T-helper 22 cell (primary cell): ENCODE results near the gene PKLR.
"Not testable (repeated sequence)": the region's sequence is repeated elsewhere in the genome, so short reads cannot be mapped to it uniquely, and the experiment has no call there.

Source experiments
- DNase-seq: peaks from one replicate; pipeline ENCODE4 v3.0.0-alpha.2; 2020; ENCODE audit warnings: low read depth

Gene PKLR

DNA sequence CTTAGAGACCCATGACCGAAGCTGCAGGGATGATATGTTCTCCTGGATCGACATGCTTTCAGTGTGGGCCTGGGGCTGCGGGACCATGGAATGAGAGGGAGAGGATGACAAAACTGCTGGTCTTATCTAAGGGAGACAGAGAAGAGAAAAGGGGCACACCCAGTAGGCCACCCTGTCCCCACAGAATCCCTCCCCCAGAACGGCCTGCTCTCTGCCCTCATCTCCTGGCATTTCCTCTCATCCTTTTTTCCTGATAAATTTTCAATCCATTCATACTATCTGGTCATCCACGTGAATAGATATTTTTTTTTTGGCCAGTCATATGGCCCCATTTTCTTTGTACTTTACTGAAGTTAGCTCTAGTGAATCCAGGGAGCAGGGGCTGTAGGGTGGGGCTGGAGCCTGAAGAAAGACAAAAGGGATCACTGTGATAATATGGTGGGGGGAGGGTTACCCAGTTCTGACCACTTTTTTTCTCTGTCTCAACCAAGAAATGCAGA, at the start of gene PKLR:
Gene PKLR, minus strand, starts transcription at position 97 of the 500 bp plus-strand sequence. Its CDS starts 43 bp downstream, at position 54.
- DNase-seq: no peak

DNA sequence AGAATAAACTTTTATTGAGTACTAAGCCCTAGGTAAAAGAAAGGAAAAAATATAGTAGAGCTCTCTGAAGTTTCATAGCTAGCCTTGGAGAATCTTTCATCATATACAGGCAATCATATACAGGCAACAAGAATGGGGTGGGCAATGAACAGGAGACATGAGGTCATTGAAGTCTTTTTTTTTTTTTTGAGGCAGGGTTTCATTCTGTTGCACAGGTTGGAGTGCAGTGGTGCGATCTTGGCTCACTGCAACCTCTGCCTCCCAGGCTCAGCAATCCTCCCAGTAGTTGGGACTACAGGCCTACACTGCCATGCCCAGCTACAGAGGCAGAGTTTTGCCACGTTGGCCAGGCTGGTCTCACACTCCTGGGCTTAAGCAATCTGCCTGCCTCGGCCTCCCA, 41.6 kb upstream of the PKLR start:
- DNase-seq: no peak

DNA sequence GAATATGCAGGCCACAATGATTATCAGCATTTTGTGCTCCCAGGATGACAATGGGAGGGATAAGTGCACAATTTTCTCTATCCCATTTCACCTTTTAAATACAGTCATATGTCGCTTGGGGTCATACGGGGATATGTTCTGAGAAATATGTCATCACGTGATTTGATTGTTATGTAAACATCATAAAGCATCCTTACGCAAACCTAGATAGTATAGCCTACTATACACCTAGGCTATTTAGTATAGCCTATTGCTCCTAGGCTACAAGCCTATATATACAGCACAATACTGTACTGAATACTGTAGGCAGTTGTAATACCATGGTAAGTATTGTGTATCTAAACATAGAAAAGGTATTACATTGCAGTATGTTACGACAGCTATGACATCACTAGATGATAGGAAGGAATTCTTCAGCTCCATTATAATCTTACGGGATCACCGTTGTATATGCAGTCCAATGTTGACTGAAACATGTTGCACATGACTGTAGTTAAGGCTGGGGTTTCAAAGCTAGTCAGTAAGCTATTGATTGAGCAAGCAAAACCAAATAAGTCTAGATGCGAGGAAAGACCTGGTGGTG, 38.4 kb upstream of the PKLR start:
- no peak for DNase-seq

DNA sequence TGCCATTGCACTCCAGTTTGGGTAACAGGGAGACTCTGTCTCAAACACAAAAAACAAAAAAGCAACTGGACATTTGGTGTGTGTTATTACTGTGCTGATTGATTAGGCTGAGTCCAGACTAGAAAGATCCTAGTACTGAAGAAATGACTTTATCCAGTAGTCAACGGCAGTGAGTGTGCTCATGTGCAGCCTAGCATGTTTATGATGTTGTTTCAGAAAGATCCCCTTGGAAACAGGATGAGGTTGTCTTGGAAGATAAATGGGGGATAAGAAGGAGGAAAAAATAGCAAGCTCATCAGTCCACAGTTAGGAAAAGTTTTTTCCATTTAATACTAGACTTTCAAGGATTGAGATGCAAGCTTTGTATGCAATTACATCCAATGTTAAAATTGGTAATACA, 33.7 kb upstream of the PKLR start:
- no peak for DNase-seq

DNA sequence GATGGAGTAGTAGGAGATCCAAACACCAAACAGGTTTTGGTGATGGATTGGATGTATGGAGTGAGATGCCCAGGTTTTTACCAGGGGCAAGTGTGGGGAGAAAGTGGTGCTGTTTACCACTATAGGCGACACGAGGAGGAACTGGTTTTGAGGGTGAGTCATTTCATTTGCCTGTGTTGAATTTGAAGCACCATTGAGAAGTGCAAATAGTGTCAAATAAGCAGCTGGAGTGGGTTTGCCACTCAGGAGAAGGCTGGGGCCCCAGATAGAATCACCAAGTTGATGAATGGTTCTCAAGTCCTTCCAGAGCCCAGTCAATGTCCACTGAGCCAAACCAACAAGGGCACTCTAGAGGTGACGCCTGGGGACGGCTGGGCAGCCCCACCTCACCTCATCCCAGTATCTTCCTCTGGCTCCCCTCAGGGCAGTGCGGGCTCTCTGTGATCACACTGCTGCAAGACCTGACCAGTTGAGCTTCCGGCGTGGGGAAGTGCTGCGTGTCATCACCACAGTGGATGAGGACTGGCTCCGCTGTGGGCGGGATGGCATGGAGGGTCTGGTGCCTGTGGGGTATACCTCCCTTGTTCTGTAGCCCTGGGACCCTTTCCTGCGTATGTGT, 28.9 kb upstream of the PKLR start:
- no peak for DNase-seq

DNA sequence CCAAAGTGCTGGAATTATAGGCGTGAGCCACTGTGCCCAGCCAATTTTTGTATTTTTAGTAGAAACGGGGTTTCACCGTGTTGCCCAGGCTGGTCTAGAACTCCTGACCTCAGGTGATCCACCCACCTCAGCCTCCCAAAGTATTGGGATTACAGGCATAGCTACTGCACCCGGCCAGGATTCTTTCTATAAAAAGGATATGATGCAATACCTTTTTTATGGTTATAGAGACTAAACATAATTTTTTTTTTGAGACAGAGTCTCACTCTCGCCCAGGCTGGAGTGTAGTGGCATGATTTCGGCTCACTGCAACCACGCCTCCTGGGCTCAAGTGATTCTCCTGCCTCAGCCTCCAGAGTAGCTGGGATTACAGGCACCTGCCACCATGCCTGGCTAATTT, 27.6 kb upstream of the PKLR start:
- not testable (repeated sequence) for DNase-seq

DNA sequence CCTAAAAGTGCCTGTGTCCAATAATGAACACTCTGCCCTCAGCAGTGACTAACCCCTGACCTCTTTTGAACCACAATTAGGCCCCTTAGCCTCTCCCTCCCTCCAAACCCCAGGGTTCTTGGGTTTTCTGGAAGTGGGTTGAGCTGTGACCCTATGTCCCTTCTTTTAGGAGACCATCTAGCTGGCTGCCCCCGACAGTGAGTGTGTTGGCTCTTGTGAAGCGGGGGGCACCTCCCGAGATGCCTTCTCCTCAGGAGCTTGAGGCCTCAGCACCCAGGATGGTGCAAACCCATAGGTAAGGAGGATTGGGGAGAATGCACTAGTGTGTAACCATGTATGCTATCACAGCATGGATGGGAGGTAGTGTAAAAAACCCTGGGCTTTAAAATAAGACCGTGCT, 26.7 kb upstream of the PKLR start:
- no peak for DNase-seq

DNA sequence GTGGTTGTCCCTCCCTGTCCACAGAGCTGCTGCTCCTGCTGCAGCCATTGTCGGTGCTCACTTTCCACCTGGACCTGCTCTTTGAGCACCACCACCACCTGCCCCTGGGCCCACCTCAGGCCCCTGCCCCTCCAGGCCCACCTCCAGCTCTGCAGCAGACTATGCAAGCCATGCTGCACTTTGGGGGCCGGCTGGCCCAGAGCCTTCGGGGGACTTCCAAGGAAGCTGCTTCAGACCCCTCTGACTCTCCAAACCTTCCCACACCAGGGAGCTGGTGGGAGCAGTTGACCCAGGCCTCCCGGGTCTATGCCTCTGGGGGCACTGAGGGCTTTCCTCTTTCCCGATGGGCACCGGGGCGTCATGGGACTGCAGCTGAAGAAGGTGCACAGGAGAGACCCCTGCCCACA, 25.4 kb upstream of the PKLR start:
- no peak for DNase-seq

DNA sequence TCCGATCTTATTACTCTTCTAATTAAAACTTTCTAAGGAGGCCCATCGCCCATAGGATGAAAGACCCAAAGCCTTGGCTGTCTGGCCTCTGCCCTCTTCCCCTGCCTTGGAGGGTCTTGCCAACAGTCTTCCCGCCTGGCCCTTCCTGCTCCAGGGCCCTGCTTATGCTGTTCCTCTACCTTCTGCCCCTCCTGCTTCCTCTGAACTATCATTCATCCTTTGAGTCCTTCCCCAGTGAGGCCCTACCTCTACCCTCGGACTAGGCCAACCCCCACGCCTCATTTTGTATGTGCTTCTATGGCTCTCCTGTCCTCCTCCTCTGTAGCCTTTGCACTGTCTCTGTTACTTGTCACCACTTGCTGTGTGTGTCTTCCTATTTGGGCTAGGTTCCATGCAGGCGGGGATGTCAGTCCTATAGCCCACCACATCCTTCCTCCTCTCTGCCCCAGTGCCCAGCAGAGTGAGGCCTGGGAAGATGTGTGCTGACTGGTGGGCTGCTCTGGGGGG, 24.8 kb upstream of the PKLR start:
- DNase-seq: no peak

DNA sequence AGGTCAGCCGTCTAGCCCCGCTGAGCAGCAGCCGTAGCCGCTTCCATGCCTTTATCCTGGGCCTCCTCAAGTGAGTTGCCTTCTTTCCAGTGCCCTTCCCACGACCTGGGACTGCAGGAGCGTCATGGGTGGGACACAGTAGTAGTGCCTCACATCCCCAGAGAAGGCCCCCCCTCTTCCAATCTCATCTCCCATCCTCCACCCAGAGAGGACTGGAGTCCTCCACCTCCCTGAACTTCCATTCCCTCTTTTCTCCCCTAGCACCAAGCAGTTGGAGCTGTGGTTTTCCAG, 24.3 kb upstream of the PKLR start:
- DNase-seq: no peak

DNA sequence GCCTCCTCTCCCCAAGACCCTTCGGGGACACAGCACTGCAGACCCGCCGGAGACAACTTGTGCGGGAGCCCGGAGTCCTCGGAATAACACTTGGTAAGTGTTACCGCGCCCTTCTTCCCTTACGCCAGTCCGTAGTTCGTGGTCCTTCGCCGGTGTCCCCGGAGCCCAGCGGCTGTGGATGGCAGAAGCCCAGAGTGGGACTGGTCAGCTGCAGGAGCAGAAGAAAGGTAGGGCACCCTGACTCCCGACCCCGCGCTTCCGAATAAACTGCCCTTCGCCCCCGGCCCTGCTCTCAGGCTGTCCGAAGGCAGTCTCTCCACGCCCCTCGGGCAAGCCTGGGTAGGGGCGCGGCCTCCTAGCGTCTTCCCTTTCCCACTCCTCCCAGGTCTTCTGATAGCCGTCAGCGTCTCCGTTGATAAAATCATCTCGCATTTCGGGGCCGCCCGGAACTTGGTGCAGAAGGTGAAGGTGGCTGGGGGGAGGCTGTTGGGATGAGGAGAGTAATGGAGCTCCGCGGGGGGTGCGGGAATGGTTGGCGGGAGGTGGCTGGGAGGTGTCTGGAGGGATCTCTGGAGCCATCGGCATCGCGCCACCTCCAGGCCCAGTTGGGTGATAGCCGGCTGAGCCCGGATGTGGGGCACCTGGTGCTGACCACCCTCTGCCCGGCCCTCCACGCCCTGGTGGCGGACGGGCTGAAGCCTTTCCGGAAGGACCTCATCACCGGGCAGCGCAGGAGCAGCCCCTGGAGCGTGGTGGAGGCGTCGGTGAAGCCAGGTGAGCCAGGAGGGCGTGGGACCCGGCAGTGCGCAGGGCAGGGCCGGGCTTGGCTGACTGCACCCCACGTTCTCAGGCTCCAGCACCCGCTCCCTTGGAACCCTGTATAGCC, 23.7 kb upstream of the PKLR start:
- no peak for DNase-seq

DNA sequence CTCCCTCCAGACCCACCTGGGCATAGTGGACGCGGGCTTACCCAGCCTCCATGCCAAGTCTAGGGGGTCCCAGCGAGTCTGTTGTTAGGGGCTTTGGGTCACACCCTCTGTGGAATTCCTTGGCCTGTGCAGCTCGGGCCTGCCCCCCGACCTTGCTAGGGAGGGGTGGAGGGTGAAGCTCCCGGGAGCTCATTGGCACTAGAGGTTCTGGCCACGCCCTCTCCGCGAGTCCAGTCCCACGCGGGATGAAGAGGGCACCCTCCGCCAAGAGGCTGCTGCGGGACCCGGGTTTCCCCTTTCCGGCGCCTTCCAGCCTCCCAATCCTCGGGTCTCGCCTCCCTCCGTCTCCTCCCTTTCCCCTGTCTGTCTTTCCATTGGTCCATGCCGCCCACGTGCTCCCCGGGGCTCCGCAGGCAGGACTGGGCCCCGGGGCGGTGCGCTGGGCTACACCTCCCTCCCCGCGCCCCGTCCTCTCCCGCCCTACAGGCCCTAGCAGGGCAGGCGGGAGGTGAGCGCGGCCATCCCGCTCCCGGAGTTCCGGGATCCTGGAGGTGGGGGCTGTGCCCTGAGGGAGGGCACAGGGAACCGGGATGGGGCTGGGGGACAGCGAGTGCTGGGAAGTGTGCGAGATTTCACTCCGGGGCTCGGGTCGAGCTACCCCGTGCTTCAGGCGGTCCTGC, 22.9 kb upstream of the PKLR start:
- peak; percentile 90 for DNase-seq

DNA sequence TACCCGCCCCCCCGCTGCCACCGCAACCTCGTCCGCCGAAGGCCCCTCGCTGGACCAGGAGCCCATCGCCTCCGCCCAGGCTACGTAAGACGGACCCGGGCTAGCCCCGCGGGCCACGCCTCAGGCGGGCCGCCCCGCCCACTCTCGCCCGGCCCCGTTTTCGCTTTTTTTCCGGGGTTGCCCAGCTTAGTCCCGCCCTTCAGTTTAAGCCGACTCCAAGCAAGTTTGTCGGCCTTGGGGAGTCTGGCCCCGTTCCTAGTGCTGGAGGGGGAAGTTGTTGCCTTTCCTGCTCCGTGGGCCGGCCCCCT, 22.4 kb upstream of the PKLR start:
- peak; percentile 69 for DNase-seq

DNA sequence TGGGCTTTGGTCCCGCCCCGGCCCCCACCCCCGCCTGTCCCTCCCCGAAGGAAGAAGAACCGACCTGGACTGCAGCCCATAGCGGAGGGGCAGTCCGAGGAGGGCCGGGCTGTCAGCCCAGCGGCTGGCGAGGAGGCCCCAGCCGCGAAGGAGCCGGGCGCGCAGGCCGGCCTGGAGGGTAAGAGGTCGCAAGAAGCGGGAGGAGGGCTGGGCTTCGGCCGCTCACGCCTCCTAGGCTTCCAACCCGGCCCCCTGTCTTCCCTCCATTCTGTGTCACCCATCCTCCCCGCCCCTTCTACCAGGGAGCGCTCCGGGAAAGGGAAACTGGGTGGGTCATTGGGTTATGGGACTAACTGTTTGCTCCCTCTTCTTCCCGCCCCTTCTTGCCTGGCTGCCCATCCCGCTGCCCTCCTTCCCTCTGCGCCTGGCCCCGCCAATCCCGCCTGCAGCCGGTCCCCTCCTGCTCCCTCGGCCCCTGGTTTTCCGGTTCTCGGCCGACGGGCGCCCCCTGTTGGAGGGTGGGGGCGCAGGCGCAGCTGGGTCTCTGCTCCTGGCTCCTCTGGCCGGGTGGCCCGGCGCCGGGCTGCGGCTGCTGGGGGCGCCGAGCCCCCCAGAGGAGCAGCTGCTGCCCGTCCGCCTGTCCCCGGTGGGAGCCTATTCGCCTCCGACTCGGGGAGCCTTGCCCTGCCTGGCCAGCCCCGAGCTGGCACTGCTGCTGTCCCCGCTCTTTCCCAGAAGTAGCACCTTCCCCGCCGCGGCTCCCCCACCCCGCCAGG, 21.9 kb upstream of the PKLR start:
- peak; percentile 60 for DNase-seq

DNA sequence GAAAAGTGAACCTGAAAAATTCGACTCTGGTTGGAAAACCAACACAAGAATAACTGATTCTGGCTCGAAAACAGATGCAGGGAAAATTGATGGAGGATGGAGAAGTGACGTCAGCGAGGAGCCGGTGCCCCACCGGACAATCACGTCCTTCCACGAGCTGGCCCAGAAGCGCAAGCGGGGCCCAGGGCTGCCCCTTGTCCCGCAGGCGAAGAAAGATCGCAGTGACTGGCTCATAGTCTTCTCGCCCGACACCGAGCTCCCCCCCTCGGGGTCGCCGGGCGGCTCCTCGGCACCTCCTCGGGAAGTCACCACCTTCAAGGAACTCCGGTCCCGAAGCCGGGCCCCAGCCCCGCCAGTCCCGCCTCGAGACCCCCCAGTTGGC, 21.3 kb upstream of the PKLR start:
- no peak for DNase-seq

DNA sequence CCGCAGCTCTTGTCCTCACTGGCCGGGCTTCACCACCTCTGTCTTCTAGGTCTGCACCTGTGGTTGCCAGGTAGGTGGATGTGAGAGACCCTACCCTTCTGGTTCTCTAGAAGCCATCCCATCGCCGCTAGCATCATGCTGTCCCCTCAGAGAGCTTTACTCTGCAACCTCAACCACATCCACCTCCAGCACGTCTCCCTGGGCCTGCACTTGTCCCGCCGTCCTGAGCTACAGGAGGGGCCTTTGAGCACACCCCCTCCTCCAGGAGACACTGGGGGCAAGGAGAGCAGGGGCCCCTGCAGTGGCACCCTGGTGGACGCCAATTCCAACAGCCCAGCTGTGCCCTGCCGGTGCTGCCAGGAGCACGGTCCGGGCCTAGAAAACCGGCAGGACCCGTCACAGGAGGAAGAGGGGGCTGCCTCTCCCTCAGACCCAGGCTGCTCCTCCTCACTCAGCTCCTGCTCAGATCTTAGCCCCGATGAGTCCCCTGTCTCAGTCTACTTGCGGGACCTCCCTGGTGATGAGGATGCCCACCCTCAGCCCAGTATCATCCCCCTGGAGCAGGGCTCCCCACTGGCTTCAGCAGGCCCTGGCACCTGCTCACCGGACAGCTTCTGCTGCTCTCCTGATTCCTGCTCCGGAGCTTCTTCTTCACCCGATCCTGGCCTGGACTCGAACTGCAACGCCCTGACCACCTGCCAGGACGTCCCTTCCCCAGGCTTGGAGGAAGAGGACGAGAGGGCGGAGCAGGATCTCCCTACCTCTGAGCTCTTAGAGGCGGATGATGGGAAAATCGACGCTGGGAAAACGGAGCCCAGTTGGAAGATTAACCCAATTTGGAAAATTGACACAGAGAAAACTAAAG, 20.6 kb upstream of the PKLR start:
- DNase-seq: no peak

DNA sequence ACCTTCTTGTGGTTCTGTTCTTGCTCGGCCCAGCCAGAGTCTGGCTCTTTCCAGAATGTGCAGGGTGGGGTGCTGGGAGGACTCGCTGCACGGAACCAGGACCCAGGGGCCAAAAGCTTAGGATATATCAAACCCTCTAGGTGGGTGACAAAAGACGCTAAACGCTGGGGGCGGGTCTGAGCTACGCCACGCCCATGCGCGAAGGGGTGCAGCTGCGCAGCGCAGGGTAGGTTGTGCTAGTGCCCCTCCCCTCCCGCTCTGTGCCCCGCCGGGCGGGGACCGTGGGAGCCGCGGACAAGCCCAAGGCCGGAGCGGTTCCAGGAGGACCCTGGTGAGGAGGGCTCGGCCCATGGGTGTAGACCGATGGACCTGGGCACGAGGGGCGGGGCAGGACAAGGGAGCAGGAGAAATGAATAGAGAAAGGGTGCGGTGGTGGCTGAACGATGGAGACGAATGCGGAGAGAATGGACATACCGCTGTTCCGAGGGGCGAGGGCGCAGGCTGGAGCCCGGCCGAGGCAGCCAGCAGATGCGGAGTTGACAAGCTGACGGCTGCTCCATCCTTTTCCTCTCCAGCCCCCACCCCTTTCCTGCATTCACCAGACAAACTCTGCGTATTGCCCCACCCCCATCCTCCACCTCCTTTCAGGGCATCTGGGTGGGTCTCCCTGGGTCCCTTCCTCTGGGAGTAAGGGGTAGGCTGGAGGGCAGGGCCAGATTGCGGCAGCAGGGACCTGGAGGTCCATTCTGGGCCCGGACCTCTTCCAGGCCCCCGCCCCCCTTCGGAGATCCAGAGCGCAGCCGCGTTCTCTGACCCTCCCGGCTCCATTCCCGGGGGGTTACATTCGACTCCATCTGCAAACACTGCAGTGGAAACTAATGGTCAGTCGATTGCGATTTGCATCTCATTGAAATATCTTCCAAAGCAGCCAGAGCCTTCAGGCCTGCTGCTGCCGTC, 19.7 kb upstream of the PKLR start, which contains the start of gene RUSC1:
Gene RUSC1, plus strand, starts transcription at position 234 of the 957 bp plus-strand sequence. CDS start 880 bp downstream, outside the sequence.
- DNase-seq: peak; percentile 56

DNA sequence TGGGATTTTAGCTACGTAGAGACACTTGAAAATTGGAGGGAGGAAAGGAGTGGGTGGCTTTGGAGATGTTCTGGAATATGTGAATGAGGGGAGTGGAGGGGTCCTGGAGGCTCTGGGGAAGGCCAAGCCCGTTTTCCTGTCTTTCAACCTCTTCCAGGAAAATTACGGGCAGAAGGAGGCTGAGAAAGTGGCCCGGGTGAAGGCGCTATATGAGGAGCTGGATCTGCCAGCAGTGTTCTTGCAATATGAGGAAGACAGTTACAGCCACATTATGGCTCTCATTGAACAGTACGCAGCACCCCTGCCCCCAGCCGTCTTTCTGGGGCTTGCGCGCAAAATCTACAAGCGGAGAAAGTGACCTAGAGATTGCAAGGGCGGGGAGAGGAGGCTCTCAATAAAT, 19.0 kb upstream of the PKLR start:
- no peak for DNase-seq

DNA sequence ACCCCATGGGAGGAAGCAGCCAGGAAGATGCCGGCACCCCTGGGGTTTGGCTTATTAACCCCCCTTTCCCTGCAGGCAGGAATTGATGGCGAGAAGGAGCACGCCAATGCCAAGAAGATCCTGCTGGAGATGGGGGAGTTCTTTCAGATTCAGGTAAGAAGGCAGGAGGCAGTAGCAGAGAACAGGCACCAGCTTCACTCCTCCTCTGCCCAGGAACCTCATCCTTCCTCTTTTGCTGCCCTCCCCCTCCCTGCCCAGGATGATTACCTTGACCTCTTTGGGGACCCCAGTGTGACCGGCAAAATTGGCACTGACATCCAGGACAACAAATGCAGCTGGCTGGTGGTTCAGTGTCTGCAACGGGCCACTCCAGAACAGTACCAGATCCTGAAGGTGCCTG, 18.3 kb upstream of the PKLR start:
- DNase-seq: no peak

DNA sequence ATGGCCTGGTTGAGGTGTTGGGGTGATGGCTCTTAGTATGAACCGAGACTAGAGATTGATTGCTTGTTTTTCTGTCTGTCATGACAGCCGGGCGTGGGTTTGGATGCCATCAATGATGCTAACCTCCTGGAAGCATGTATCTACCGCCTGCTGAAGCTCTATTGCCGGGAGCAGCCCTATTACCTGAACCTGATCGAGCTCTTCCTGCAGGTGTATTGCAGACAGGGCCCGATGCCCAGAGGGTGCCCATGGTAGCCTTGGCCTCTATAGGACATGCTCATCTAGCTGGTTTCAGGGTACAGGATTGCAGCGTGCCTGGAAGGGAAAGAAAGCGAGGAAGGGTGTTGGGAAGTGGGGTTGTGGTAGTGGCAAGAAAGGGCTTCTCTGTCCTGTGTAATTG, 16.8 kb upstream of the PKLR start:
- no peak for DNase-seq
